ENCODE data around the gene ANKRD55.
A peak's percentile ranks its signal among the peaks of the same experiment; 100 is the strongest.
"Not testable (repeated sequence)": the region's sequence is repeated elsewhere in the genome, so short reads cannot be mapped to it uniquely, and the experiment has no call there.

The ANKRD55 gene

DNA sequence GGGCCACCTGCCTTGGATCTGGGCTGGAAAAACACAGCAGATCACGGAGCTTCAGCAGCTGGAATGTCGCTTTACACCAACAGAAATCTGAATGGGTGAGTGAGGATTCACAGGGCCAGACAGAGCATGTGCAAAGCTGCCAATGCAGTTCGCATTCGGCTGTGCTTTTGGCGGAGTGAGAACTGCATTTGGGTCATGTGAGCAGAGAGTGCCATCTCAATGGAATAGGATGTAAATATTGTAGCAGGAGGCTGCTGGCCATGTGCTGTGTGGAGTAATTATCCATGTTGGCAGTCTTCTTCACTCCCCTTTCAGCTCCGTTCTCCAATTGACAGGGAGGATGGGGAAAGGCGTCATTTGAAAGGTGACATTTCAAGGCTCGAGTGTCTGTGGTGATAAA lies at the start of gene ANKRD55:
TSS of gene ANKRD55 (minus strand) at position 101 of the 400 bp plus-strand sequence. CDS start 417 bp downstream, outside the sequence.
- DNase-seq, result no peak

DNA sequence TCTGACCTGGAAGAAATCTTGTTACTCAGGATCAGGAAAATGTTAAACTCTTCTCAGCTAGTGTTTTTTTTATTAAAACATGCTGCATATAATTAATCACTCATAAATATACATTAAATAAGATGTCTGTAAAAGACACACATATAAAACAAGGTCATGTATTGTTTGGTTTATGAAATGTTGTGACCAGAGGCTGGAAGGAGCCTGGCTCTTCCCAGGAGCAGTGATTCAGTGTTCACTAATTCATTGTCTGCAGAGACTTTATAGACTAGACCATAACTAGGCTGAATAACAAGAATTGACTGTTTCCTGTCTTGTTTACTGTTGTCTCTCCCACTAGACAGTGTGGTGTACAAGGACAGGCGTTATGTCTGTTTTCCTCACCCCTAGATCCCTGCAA lies 49.1 kb upstream of the ANKRD55 start:
- DNase-seq, result no peak

DNA sequence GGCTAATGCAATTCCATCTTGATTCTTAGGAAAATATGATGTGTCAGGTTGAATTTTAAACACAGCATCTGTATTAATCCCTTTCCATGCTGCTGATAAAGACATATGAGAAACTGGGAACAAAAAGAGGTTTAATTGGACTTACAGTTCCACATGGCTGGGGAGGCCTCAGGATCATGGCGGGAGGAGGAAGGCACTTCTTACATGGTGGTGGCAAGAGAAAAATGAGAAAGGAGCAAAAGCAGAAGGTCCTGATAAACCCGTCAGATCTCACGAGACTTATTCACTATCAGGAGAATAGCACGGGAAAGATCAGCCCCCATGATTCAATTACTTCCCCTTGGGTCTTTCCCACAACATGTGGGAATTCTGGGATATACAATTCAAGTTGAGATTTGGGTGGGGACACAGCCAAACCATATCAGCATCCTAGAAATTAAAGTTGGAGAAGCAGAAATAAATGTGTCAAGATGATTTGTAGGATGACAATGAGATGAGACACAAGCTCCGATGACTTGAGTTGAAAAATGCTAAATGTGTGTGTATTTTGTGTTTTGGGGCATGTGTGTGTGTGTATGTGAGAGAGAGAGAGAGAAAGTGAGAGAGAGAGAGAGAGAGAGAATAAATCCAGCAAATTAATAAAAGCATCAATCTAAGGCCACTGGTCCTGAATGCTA lies 48.5 kb upstream of the ANKRD55 start:
- DNase-seq, result no peak

DNA sequence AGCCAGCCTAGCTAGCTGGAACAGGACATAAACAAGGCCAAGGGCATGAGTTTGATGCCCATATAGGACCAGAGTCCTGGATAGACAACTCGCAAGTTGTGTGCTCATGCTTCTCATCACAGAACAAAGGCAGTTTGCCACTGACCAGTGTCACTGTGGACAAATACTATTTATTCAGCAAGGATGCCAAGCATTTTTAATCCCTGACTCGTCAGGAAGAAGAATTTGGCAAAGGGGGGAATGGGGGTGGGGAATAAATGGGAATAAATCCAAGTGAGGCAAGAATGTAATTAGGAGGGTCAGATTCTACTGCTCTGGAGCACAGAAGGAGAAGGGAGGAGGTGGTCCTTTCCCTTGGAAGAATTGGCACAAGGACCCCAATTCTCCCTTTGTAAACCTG lies 46.8 kb upstream of the ANKRD55 start:
- no peak for DNase-seq

DNA sequence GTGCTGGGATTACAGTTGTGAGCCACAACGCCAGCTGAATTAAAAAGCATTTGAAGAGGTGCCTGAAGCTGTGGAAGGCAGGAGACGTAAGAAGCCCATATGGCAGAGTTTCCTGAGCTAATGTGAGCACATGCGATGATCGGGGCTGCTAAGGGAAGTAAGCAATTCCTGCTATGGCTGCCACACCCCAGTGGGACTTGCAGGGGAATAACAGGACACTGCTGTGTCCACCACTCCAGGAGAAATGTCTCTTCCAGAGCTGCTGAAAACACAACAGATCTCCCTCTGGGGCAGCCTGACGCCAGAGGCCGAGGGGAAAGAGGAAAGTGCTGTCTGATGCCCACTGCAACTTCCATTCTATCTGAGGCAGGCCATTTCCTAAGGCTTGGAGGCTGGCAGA lies 46.2 kb upstream of the ANKRD55 start:
- DNase-seq, result no peak

DNA sequence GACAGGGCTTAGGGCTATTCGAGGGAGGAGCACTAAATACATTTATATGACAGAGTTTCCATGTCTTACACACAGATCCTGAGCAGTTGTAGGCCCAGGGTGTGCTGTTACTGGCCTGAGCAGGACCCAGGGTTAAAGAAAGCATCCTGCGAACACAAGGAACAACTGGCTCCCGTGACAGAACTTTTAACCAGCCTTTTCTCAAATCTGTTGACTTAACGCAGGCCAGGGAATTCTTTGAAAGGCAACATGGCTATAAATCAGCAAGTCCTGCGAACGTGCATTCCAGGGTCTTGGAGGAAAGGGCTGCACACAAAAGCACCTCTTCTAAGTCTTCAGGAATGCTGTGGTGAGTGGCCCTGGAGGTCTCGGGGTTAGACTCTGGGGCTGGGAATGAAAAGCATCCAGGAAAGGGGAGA lies 45.2 kb upstream of the ANKRD55 start:
- DNase-seq, result no peak

DNA sequence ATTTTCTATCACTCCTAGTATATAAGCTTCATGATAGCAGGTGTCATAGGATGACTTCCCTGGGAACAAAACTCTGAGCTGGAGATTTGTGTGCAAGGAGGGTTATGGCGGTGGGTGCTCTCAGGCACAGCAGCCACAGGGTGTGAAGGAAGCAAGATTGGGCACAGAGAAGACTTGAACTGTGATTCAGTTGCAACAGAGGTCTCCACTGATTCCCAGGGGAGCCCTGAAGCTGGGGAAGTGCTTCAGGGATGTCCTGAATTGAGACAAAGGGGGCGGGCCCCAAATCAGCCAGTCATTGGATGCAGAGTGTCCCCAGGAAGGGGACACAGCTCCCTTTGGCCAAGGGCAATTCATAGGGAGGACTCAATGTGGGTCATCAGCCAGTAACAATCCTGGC lies 44.4 kb upstream of the ANKRD55 start:
- no peak for DNase-seq

DNA sequence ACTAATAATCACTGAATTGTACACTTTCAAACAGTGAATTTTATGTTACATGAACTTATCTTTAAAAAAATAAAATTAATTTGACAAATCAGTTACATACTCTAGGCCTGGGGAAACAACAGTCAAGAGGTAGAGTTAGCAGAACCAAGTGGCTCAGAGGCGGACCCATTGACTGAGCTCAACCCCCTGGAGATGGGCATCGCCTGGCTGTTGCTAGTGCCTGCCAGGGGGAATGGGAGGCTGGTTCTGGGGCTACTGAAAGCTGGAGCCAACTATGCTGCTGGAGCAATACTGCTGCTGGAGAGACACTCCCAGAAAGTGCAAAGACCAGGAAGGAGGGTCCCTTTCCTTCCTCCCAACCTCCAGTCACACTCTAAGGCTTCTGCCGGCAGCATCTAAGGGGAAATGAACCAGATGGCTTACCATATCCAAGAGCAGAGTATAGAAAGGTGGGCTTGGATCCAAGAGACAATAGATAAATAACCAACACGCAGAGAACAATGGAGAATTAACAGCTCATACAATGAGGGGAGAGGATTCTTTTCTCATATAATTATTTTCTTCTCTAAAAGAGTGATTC lies 40.3 kb upstream of the ANKRD55 start:
- DNase-seq, result no peak

DNA sequence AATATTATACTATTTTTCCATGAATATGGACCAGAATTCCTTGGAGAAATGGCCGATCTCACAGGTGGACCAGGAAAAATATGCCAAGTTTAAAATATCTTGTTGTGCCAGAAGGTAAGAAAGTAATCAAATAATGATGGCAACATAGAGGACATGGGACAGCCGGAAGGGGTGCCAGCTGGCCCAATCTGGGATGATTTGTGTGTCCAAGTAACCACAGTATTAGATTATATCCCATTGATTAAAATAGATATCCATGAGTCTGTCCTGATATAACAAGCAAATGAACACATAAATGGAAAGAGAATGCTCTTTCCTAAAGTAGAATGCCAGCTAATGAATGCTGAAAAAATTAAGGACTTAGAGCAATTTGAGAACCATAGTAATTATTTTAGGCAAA lies 39.6 kb upstream of the ANKRD55 start:
- no peak for DNase-seq

DNA sequence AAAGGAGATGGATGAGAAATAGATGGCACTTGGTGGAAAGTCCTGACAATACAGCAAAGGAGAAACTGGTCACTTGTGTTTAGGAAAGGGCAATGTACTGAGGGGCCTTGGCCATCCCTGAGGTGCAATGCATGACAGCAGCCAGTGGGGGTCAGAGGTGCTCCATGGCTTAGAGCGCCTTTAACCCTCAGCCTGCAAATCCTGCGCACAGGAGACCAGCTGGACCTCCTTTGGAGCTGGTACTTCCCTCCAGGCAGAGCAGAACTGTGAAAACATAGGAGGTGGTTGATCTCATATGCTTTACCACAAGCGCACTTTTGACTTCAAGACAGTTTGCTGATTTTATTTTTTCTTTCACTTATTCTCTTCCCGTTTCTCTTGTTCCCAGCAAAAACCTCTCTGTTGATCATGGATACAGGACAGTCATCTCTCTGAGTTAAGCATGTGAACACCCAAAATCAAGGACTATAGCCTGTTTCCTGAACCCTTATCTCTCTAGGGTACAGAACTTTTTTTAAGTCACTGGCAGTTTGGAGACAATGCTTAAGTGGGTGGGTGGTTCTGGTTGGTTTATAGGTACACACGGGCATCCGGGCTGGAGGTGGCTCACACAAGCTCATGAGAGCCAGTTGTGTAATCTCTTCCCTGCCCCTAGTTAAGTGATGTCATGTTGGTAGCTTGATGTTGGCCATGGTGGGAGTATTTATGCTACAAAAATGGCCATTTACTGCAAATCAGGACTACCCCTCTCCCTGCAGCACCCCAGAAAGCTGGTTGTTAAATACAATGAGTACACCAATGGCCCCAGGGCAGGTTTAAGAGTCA lies 37.6 kb upstream of the ANKRD55 start:
- DNase-seq, result peak; percentile 74

DNA sequence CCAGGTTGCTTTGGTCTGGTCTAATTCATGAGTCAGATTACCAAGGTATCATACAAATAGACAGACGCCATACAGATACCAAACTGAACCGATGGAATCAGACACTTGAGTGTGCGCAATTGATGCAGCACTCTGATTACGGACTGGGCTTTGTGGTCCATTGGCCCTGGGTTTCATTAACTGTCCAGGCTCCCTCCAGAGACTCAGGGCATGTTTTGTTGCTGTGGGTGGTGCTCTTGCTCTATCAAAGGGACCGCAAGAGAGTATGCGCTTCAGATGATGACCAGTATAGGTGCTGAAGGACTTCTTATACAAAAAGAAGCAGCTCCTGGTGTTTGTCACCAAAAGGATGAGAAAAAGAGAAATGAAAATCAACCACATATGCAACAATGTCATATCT lies 36.9 kb upstream of the ANKRD55 start:
- no peak for DNase-seq

DNA sequence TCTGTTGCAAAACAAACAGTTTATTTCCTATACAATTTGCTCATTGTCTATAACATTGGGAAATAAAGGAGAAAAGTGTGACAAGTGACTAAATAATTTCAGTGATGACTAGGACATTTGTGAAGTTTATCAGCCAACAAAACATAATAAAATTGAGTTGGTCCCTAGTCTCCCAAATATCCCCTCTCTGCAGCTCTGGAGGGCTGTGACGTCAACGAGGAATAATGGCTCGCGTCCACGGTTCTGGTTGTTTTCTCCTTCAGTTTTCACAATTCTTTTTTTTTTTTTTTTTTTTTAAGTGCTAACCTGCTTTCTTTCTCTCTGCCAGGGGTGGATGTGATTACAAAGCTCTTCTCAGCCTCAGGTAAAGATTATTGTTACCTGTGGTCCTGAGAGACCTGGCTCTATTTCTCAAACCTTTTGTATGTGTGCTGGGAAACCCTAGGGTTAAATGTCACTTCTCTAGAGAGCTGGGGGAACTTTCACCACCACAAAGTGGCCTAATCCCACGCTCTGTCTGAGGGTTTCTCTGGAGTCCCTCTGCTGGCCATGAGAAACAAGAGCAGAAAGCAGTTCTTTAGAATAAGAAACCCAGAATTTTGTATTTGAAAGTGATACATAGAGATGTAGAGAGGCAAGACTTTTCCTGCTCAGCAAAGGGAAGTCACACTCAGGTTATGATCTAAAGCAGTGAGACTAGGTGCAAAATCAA lies 36.2 kb upstream of the ANKRD55 start:
- peak; percentile 24 for DNase-seq

DNA sequence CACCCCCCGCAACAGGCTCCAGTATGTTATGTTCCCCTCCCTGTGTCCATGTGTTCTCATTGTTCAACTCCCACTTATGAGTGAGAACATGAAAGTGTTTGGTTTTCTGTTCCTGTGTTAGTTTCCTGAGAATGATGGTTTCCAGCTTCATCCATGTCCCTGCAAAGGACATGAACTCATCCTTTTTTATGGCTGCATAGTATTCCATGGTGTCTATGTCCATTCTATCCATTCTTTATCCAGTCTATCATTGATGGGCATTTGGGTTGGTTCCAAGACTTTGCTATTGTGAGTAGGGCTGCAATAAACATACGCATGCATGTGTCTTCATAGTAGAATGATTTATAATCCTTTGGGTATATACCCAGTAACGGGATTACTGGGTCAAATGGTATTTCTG lies 35.6 kb upstream of the ANKRD55 start:
- not testable (repeated sequence) for DNase-seq

DNA sequence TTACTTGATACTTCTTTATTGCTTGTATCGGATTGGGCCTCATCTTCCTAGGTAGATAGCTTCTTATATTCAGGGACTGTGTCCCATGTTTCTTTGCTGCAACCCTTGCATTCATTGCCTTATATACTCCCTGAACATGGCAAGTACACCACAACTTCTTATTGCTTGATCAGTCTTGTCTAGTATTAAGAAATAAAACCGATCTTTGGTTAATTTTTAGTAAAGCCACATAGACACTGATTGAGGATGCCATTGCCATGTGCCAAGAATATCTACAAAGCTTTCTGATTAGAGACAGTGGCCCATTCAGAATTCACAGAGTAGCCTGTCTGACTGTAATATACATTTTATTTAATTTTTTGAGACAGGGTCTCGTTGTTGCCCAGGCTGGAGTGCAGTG lies 34.7 kb upstream of the ANKRD55 start:
- DNase-seq, result no peak

DNA sequence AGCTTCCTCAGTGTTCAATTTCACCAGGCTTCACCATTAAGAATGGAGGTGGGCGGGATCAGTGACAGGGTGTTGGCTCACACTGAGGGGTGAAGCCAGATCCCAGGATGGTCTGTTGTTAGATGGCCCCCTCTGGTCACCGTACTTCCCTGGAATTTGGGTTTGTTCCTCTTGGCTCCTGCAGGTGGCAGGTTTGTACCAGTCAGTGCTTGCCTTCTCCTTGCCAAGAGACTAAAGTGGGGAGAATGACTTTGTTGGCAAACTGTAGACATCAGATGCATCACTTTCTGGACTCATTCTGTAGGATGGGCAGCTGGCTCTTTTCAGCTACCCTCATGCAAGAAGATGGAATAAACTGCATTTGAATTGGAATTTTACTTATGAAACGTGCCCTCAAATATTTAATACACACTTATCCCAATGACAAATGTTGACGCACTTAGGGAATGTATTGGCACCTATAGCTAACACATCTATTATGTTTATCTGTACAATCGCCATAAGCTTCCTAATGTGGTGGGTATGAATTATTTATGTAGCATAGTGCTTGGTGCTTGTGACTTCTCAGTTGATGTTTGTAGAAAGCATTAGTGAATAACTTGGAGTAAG lies 31.4 kb upstream of the ANKRD55 start:
- DNase-seq, result peak; percentile 17

DNA sequence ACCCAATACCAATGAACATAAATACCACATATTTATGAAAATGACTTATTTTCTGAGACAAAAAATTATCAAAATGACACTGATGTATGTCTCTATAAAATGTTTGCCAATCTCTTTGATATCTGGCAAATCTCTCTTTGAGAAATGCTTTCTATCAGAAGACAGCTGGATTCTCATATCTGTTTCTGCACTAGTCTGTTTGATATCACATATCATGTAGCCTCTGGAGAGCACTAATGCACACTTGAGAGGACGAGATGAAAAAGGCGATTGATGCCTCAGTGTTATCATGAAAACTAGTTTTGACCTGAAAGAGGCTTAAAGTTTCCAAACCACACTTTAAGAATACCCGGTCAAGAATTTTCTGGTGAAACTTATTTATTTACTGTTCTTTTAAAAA lies 29.1 kb upstream of the ANKRD55 start:
- no peak for DNase-seq

DNA sequence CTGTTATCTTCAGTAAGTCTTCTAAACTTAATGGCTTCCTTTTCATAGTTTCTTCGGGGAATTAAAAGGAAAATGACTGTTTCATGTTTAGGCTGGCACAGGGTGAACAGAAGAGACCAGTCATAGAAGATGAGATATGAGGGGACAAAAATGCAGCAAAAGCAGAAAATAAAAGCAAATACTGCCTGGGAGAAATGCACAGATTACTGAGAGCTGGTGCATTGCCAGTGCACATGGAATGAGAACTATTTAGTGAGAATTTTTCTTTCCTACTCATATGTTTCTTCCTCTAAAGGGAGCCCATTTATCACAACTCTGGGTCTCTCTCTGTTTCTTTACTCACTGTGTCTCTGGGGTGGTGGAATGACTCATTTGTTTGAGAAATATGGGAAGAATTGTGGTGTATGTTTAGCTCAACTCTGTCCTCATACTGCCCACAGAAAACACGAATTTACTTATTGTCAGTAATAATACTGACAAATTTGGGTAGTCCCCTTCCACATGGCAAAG lies 25.9 kb upstream of the ANKRD55 start:
- no peak for DNase-seq

DNA sequence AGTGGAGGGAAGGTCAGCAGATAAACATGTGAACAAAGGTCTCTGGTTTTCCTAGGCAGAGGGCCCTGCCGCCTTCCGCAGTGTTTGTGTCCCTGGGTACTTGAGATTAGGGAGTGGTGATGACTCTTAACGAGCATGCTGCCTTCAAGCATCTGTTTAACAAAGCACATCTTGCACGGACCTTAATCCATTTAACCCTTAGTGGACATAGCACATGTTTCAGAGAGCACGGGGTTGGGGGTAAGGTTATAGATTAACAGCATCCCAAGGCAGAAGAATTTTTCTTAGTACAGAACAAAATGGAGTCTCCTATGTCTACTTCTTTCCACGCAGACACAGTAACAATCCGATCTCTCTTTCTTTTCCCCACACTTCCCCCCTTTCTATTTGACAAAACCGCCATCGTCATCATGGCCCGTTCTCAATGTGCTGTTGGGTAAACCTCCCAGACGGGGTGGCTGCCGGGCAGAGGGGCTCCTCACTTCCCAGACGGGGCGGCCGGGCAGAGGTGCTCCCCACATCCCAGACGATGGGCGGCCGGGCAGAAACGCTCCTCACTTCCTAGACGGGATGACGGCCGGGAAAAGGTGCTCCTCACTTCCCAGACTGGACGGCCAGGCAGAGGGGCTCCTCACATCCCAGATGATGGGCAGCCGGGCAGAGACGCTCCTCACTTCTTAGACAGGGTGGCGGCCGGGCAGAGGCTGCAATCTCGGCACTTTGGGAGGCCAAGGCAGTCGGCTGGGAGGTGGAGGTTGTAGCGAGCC lies 24.8 kb upstream of the ANKRD55 start:
- DNase-seq, result not testable (repeated sequence)

DNA sequence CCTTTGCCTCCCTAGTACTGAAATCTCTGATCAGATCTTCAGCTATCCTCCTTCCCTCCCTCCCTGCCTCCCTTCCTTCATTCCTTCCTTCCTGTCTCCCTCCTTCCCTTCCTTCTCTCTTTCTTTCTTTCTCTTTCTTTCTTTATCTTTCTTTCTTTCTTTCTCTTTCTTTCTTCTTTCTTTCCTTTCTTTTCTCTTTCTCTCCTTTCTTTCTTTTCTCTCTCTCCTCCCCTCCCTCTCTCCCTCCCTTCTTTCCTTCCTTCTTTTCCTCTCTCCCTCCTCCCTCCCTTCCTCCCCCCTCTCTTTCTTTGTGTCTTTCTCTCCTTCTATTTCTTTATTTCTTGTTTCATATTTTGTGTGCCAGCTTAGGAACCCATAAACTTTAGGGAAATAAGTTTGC lies 23.9 kb upstream of the ANKRD55 start:
- DNase-seq, result no peak

DNA sequence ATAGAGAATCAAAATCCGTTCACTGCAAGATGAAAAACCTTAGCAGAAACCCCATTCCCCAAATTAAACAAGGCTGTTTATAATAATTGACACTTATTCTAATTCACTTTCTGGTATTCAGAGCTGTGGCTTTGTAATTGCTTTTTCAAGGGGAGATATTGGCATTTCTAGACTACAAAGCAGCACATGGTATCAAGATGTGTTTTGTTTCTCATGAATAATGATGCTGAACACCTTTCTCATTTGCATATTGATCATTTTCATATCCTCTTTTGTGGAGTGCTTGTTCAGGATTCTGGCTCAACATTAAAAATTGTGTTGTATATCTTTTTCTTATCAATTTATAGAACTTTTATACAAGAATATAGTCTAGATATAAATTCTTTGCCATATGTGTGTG lies 22.4 kb upstream of the ANKRD55 start:
- no peak for DNase-seq

DNA sequence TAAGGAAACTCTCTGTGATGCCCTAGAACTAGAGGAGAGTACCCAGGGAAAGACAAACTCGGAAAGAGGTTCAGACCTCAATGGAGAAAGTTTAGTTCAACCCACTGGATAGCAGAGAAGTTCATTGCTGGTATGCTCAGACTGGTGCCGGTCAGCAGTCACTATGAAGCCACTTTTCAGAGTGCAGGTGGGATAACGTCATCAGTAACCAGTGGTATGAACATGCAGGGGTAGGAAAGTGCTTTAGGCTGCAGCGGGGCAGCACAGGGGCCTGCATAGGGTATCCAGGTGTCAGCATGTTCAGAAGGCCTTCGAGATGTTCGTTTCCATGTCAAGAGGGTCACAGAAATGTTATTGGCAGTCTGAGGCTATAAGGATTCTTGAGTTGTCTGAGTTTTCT lies 20.8 kb upstream of the ANKRD55 start:
- no peak for DNase-seq

DNA sequence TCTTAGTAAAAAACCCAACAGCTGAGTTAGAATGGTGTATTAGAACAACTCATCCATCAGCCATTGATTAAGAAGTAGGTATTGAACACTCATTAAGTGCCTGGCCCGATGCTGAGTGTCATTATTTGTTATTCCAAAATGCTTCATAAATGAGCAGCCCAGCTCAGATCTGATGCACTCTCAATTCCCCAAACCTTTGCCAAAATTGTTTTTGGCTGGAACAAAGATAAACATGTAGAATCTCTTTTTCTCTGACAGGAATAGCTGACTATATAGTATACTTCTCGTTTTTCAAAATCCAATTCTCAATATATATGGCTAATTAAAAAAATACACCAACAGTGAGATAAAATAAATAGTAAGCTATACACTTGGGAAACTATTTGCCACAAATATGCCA lies 20.0 kb upstream of the ANKRD55 start:
- DNase-seq, result no peak

Data from CD4-positive, alpha-beta T cell treated with Interleukin-4 for 4 hours (primary cell).